NCI-H2227 (cell line): ENCODE measurements around the gene HYPK.
"Not testable (repeated sequence)": the region's sequence is repeated elsewhere in the genome, so short reads cannot be mapped to it uniquely, and the experiment has no call there.

ENCODE experiments used
- DNase-seq: peaks from one replicate; lab custom pipeline; 2025; ENCODE audit not compliant: unreplicated experiment; lab: John Stamatoyannopoulos, UW

HYPK gene

GRCh38 chr15:43832485-43832884, 32.1 kb downstream of the HYPK start:
- DNase-seq: not testable (repeated sequence)

GRCh38 chr15:43845421-43845820, 45.0 kb downstream of the HYPK start:
- no peak for DNase-seq

GRCh38 chr15:43851251-43851650, 50.9 kb downstream of the HYPK start:
- DNase-seq: no peak

- DNase-seq: no peak
Observed at GRCh38 chr15:43852607-43853006, 52.2 kb downstream of the HYPK start.
